NT2/D1 (cell line): ENCODE results near the gene LTB4R.

Experiments used
- YY1 ChIP-seq: IDR thresholded peaks from 2 replicates; pipeline ENCODE4 v1.6.1; 2011; ENCODE audit not compliant: insufficient read length, insufficient read depth
- ZNF274 ChIP-seq: IDR thresholded peaks from 2 replicates; pipeline ENCODE4 v1.6.1; 2011; ENCODE audit warnings: mild to moderate bottlenecking, low read depth, low read length

- TF ChIP-seq YY1, result no peak
- TF ChIP-seq ZNF274, result no peak
Observed at GRCh38 chr14:24286996-24287395, 24.3 kb upstream of the LTB4R start.
